Transverse colon (tissue), 4 donors: ENCODE measurements around the gene TCAIM. TPM values are rescaled to one million over a fixed set of nuclear protein-coding genes. Genes with fewer than 3 reads are reported as not detected.

Experiments used
- DNase-seq: peaks from one replicate; pipeline ENCODE4 v3.0.0-alpha.2; 2019
- H3K27ac ChIP-seq, 4 donors: fragments of 200-600 bp; sonication (generic); 2 replicates each; pipeline ENCODE4 v1.5.1; 2016 to 2018; ENCODE audit warnings: inconsistent platforms in 4 of 4
- H3K27me3 ChIP-seq: fragments of 200-600 bp; sonication (generic); 2 replicates; pipeline ENCODE4 v1.5.1; 2017; ENCODE audit warnings: inconsistent platforms
- H3K36me3 ChIP-seq, 4 donors: fragments of 200-600 bp; sonication (generic); 2 replicates each; pipeline ENCODE4 v1.5.1; 2017 to 2019; ENCODE audit warnings: inconsistent platforms in 4 of 4
- H3K4me1 ChIP-seq, 4 donors: fragments of 200-600 bp; sonication (generic); 2 replicates each; pipeline ENCODE4 v1.5.1; 2017 to 2020; ENCODE audit warnings: inconsistent platforms in 4 of 4
- H3K4me3 ChIP-seq, 4 donors: fragments of 200-600 bp; sonication (generic); 1 replicate in 1 of 4; 2 replicates in 3 of 4; pipeline versions ENCODE4 v1.5.1 to v1.6.1; 2017 to 2019; ENCODE audit warnings: inconsistent platforms in 4 of 4
- H3K9me3 ChIP-seq, 2 donors: fragments of 200-600 bp; sonication (generic); 2 replicates each; pipeline ENCODE4 v1.5.1; 2017 to 2019; ENCODE audit warnings: inconsistent platforms in 2 of 2
- CTCF ChIP-seq, 5 experiments: fragments of 200-600 bp in 3 of 5; fragments of 450-650 bp in 2 of 5; sonication (generic) in 3 of 5; IDR thresholded peaks; 1 replicate in 2 of 5; 2 replicates in 3 of 5; pipeline ENCODE4 v1.5.1; 2016 to 2017; ENCODE audit warnings: antibody characterized with exemption in 5 of 5, inconsistent platforms in 3 of 5, mild to moderate bottlenecking in 2 of 5, moderate library complexity in 1 of 5
- EP300 ChIP-seq: sonication (generic); formaldehyde crosslinking; IDR thresholded peaks from one replicate; pipeline ENCODE4 v1.6.1; 2017; ENCODE audit warnings: antibody characterized with exemption, low read depth
- POLR2A ChIP-seq: fragments of 450-650 bp; IDR thresholded peaks from one replicate; pipeline ENCODE4 v1.6.1; 2016; ENCODE audit warnings: antibody characterized with exemption, mild to moderate bottlenecking, moderate library complexity
- POLR2AphosphoS5 ChIP-seq, 3 donors: sonication (generic); formaldehyde crosslinking; IDR thresholded peaks; one replicate each; pipeline ENCODE4 v1.6.1; 2016; ENCODE audit warnings: antibody characterized with exemption in 3 of 3
- WGBS, 2 donors: methylation state at CpG; one replicate each; pipeline ENCODE4 v1.1.5; 2018; ENCODE audit warnings: low coverage in 1 of 2; 5-methylcytosine and 5-hydroxymethylcytosine counted together
- in situ Hi-C, 4 donors: fragments of 200-750 bp; cut with MboI; loops; one replicate each; pipeline versions ENCODE4 v1.15.0 to v1.15.1; 2017; ENCODE audit warnings: low sequenced_read_pairs in 3 of 4, low pct_ligation_motif_present in 1 of 4, low pct_unique_long_range_greater_than_20kb in 1 of 4
- intact Hi-C: fragments of 100-400 bp; cut with DNase I; formaldehyde crosslinking; loops from one replicate; pipeline ENCODE4 v1.15.1; 2023; ENCODE audit warnings: low total_unique reads
- total RNA-seq, 4 donors: library from RNA; depleted of rRNA; stranded (reverse); fragments of >200 nt; gene quantifications; one replicate each; pipeline ENCODE4 v1.1.0, GENCODE V29; 2016

TCAIM gene
- total RNA-seq, 4 donors from 2014 or later = 2.2 to 19.5 (median 14.6) TPM

GRCh38 chr3:44437800-44438199, 99.2 kb downstream of the TCAIM start:
- H3K4me1 ChIP-seq = peaks cover 18 to 27% (median 20%) of the 10 kb centered on the region in 4 donors

GRCh38 chr3:44439499-44440295, 101.1 kb downstream of the TCAIM start:
- Histone ChIP-seq H3K4me1 (peaks cover 18 to 27% (median 20%) of the 10 kb centered on the region in 4 donors), H3K4me3 (peak overlapping the region in 1 of 4 donors; percentile 20), H3K27me3 (no peaks in the 10 kb centered on the region), H3K36me3 (no peaks in the 10 kb centered on the region), H3K9me3 (no peaks in the 10 kb centered on the region), H3K27ac (peak overlapping the region; percentile 84 to 89 (median 88))
- 10 to 12% methylated on average over 2 to 7 of the region's 7 CpGs for WGBS, 2 donors
- intact Hi-C loops (loop anchor here (2.0 kb wide), 1 partner anchor 101 kb away; the partner anchor contains the start of gene TCAIM), in situ Hi-C loops (no loop called here)
- no peak for TF ChIP-seq CTCF (IDR thresholded peaks at IDR 0.05)
- peak; percentile 71 to 82 (median 79) for TF ChIP-seq POLR2AphosphoS5 (IDR thresholded peaks at IDR 0.05)
- TF ChIP-seq EP300 = peak; percentile 77
- peak; percentile 48 for TF ChIP-seq POLR2A
- peak; percentile 69 for DNase-seq

More at GRCh38 chr3:44437800-44438199, 99.2 kb downstream of the TCAIM start:
- Histone ChIP-seq H3K27ac (no peak overlapping the region), H3K4me3 (no peak overlapping the region), H3K9me3 (no peaks in the 10 kb centered on the region), H3K36me3 (no peaks in the 10 kb centered on the region), H3K27me3 (no peaks in the 10 kb centered on the region)
- WGBS, 2 donors = 96 to 100% methylated on average over 3 to 7 of the region's 7 CpGs
- DNase-seq = no peak
- intact Hi-C loops (loop anchor here (2.0 kb wide), 1 partner anchor 99 kb away; the partner anchor contains the start of gene TCAIM), in situ Hi-C loops (no loop called here)
- TF ChIP-seq EP300 = no peak
- no peak for TF ChIP-seq POLR2A
- TF ChIP-seq CTCF (IDR thresholded peaks at IDR 0.05) = no peak
- TF ChIP-seq POLR2AphosphoS5 (IDR thresholded peaks at IDR 0.05) = no peak

GRCh38 chr3:44442596-44443309, 104.2 kb downstream of the TCAIM start:
- no peak for TF ChIP-seq CTCF (IDR thresholded peaks at IDR 0.05)
- no peak for TF ChIP-seq POLR2A
- TF ChIP-seq POLR2AphosphoS5 (IDR thresholded peaks at IDR 0.05) = no peak
- no peak for TF ChIP-seq EP300
- WGBS, 2 donors = 40 to 81% methylated on average over 1 to 2 of the region's 2 CpGs
- Histone ChIP-seq H3K36me3 (peaks cover 0 to 16% (median 7%) of the 10 kb centered on the region in 4 donors), H3K4me3 (no peak overlapping the region), H3K27me3 (no peaks in the 10 kb centered on the region), H3K4me1 (peaks cover 18 to 27% (median 20%) of the 10 kb centered on the region in 4 donors), H3K9me3 (peaks cover 0 to 7% of the 10 kb centered on the region in 2 donors), H3K27ac (no peak overlapping the region)
- in situ Hi-C loops (no loop called here), intact Hi-C loops (no loop called here)
- no peak for DNase-seq

DNA sequence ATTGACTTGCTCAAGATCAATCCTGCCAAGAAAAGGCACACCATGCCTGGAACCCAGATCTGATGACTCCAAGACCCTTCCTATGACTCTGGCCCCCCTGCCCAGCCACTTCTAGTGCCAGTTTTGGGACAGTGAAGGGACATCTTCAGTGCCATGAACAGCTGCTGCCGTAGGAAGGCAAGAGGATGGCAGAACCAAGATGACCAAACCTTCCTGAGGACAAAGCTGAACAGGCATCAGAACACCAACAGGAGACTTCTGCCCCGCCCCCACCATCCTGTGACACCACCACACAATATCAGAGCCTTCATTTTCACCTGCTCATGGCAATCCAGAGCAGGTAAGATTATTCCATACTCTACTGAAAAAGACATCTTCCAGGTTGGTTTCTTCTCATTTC, 105.9 kb downstream of the TCAIM start:
- DNase-seq = no peak
- intact Hi-C loops (no loop called here), in situ Hi-C loops (no loop called here)
- Histone ChIP-seq H3K27me3 (no peaks in the 10 kb centered on the region), H3K4me1 (peaks cover 15 to 21% (median 16%) of the 10 kb centered on the region in 4 donors), H3K4me3 (no peak overlapping the region), H3K9me3 (peaks cover 0 to 10% of the 10 kb centered on the region in 2 donors), H3K27ac (no peak overlapping the region), H3K36me3 (peaks cover 0 to 33% (median 16%) of the 10 kb centered on the region in 4 donors)
- 100% methylated on average over 2 of the region's 2 CpGs; no CpG with 5 or more reads in 1 of the 2 donors for WGBS, 2 donors
- TF ChIP-seq CTCF (IDR thresholded peaks at IDR 0.05) (no peak), POLR2A (no peak), POLR2AphosphoS5 (IDR thresholded peaks at IDR 0.05) (no peak), EP300 (no peak)
